ENCODE data around the gene GPRC5B.

The GPRC5B gene

GRCh38 chr16:19842426-19843157 is 42.1 kb downstream of the GPRC5B start:
- DNase-seq = no peak

- DNase-seq = no peak
Measured at GRCh38 chr16:19841184-19841583, 43.5 kb downstream of the GPRC5B start.

- DNase-seq = no peak
Measured at GRCh38 chr16:19840524-19841110, 44.0 kb downstream of the GPRC5B start.

GRCh38 chr16:19837984-19838707 is 46.5 kb downstream of the GPRC5B start:
- DNase-seq = no peak

- no peak for DNase-seq
Measured at GRCh38 chr16:19837331-19837980, 47.2 kb downstream of the GPRC5B start.

GRCh38 chr16:19835968-19836421 is 48.7 kb downstream of the GPRC5B start:
- no peak for DNase-seq

- no peak for DNase-seq
Measured at GRCh38 chr16:19835196-19835595, 49.5 kb downstream of the GPRC5B start.

- no peak for DNase-seq
Measured at GRCh38 chr16:19833581-19833980, 51.1 kb downstream of the GPRC5B start.

- no peak for DNase-seq
Measured at GRCh38 chr16:19833176-19833575, 51.5 kb downstream of the GPRC5B start.

- DNase-seq = no peak
Measured at GRCh38 chr16:19831678-19832077, 53.0 kb downstream of the GPRC5B start.

GRCh38 chr16:19830902-19831560 is 53.6 kb downstream of the GPRC5B start:
- no peak for DNase-seq

- no peak for DNase-seq
Measured at GRCh38 chr16:19829844-19830692, 54.6 kb downstream of the GPRC5B start.

GRCh38 chr16:19824216-19824615 is 60.4 kb downstream of the GPRC5B start:
- no peak for DNase-seq

GRCh38 chr16:19823322-19823721 is 61.3 kb downstream of the GPRC5B start:
- DNase-seq = no peak

- no peak for DNase-seq
Measured at GRCh38 chr16:19822533-19822932, 62.1 kb downstream of the GPRC5B start.

GRCh38 chr16:19817875-19818274 is 66.8 kb downstream of the GPRC5B start:
- no peak for DNase-seq

- DNase-seq = no peak
Measured at GRCh38 chr16:19817122-19817521, 67.5 kb downstream of the GPRC5B start.

GRCh38 chr16:19815418-19815817 is 69.2 kb downstream of the GPRC5B start:
- DNase-seq = no peak

GRCh38 chr16:19812986-19813385 is 71.7 kb downstream of the GPRC5B start:
- no peak for DNase-seq

- no peak for DNase-seq
Measured at GRCh38 chr16:19810817-19811731, 73.6 kb downstream of the GPRC5B start.

GRCh38 chr16:19809693-19810092 is 75.0 kb downstream of the GPRC5B start:
- no peak for DNase-seq

Measured in hematopoietic multipotent progenitor cell treated with erythropoietin and hydrocortisone succinate and interleukin-3 and kit ligand, for 8 days (in vitro differentiated cells).